Measurements from ENCODE around the gene TEN1. TPM values are rescaled to one million over a fixed set of nuclear protein-coding genes. Genes with fewer than 3 reads are reported as not detected.

TEN1 gene
- total RNA-seq, 1 experiment from 2014 or later: 19.3 TPM

GRCh38 chr17:76019833-76020467 is 40.9 kb downstream of the TEN1 start:
- DNase-seq: no peak
- Histone ChIP-seq H3K23ac (ENCODE audit: insufficient read length, low read depth, low read length) (no peak overlapping the region), H4K91ac (ENCODE audit: insufficient read length, low read depth, low read length) (no peak overlapping the region), H2BK15ac (ENCODE audit: low read depth, low read length) (no peak overlapping the region), H2BK20ac (ENCODE audit: low read depth, low read length, poor library complexity, severe bottlenecking) (no peak overlapping the region), H3K23me2 (ENCODE audit: insufficient read length, low read depth, low read length, poor library complexity, severe bottlenecking) (no peaks in the 10 kb centered on the region), H3K4me1 (ENCODE audit: insufficient read depth, low read length) (no peaks in the 10 kb centered on the region), H3K9ac (ENCODE audit: extremely low read depth, insufficient read length, low read length) (no peak overlapping the region), H3K9me3 (ENCODE audit: control insufficient read depth, low read depth, low read length) (no peaks in the 10 kb centered on the region), H4K20me1 (ENCODE audit: control insufficient read depth, insufficient read depth, insufficient read length) (no peaks in the 10 kb centered on the region), H4K5ac (ENCODE audit: insufficient read length, low read depth, low read length) (no peak overlapping the region), H4K8ac (replicated peaks; ENCODE audit: insufficient read length, low read depth, low read length) (no peak overlapping the region), H2BK5ac (ENCODE audit: insufficient read length, low read length) (no peak overlapping the region), H3K14ac (ENCODE audit: insufficient read depth, low read length) (no peak overlapping the region), H2BK120ac (ENCODE audit: low read depth, low read length, poor library complexity, severe bottlenecking) (no peak overlapping the region), H3K4ac (ENCODE audit: low read depth, low read length) (no peak overlapping the region), H3K56ac (ENCODE audit: insufficient read length, low read depth, low read length) (no peak overlapping the region), H3K79me2 (ENCODE audit: insufficient read depth, low read length) (no peaks in the 10 kb centered on the region), H3K79me1 (ENCODE audit: insufficient read depth, low read depth, low read length, poor library complexity, severe bottlenecking) (no peaks in the 10 kb centered on the region), H2AK5ac (ENCODE audit: insufficient read length, low read length) (no peak overlapping the region), H3K27ac (ENCODE audit: insufficient read length, low read depth, low read length) (no peak overlapping the region), H3T11ph (ENCODE audit: low read length) (no peak overlapping the region), H2BK12ac (ENCODE audit: insufficient read length, low read depth, low read length) (no peak overlapping the region), H3K18ac (ENCODE audit: insufficient read length, low read depth, low read length) (no peak overlapping the region), H3K4me2 (ENCODE audit: insufficient read depth, insufficient read length, low read length) (no peak overlapping the region), H2AFZ (ENCODE audit: low read length) (no peak overlapping the region), H3K27me3 (ENCODE audit: insufficient read depth, low read length) (no peaks in the 10 kb centered on the region)
- no CpG with 5 or more reads among the region's 6 CpGs for WGBS (ENCODE audit: extremely low coverage, insufficient read length, low lambda C conversion rate)
- Mint-ChIP-seq H3K9me3 (no peaks in the 10 kb centered on the region), H3K27me3 (ENCODE audit: low read depth) (peaks cover 9% of the 10 kb centered on the region), H3K27ac (no peak overlapping the region), H3K4me1 (peaks cover 0 to 7% of the 10 kb centered on the region in 2 experiments; a peak in 3 of 4 replicates), H3K4me3 (no peak overlapping the region), H3K36me3 (ENCODE audit: insufficient read depth in 1 of 3, low read depth in 3 of 3) (no peaks in the 10 kb centered on the region; a peak in 1 of 7 replicates)
- TF ChIP-seq CTCF (conservative IDR thresholded peaks at IDR 0.05): no peak

All from H9 (cell line).